Measurements from ENCODE around the gene GPC6. TPM values are rescaled to one million over a fixed set of nuclear protein-coding genes. Genes with fewer than 3 reads are reported as not detected.

GPC6 gene
- polyA plus RNA-seq, 1 of the 3 experiments (the other 2 are of a cell fraction): 6.7 TPM

DNA sequence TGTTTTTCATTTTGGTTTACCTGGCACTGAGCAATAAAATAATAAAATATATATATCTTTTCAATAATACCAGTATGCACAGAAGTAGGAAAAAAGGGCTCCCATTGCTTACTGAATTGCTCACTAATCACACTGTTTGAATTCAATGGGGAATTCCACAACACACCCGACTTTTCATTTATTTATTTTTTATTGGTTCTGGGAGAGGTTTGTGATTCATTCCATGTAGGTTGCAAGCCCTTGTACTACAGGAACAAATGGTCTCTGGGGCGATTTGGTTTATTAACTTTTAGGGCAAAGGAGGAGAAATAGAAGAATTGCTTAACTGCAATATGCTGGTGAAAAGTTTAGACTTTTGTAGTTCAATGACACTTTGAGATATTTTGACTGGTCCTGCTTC lies 1045.4 kb downstream of the GPC6 start:
- Histone ChIP-seq H3K9me2 (no peaks in the 10 kb centered on the region), H3F3A (replicated peaks; ENCODE audit: insufficient read depth) (peaks cover 6% of the 10 kb centered on the region), H3K4me3 (ENCODE audit: low read depth in 2 of 2, low read length in 1 of 2) (no peak overlapping the region), H4K20me1 (ENCODE audit: insufficient read depth) (no peaks in the 10 kb centered on the region), H3K9me3 (no peaks in the 10 kb centered on the region), H3K4me1 (ENCODE audit: control insufficient read depth in 1 of 2, insufficient read depth in 2 of 2, low read depth in 1 of 2, low read length in 1 of 2) (peaks cover 0 to 11% of the 10 kb centered on the region in 2 experiments; a peak in 1 of 4 replicates), H3K4me2 (no peak overlapping the region), H3K27ac (ENCODE audit: low read depth in 2 of 2, low read length in 1 of 2) (no peak overlapping the region), H3K27me3 (ENCODE audit: insufficient read depth) (no peaks in the 10 kb centered on the region), H3K79me2 (ENCODE audit: insufficient read depth) (no peaks in the 10 kb centered on the region), H3K9ac (no peak overlapping the region), H2AFZ (ENCODE audit: low read depth) (no peak overlapping the region), H3K36me3 (replicated peaks in 1 of 2; ENCODE audit: control insufficient read depth in 1 of 2, insufficient read depth in 2 of 2, low read length in 1 of 2) (no peaks in the 10 kb centered on the region)
- ChIA-PET CTCF (no interaction called here), POLR2A (no interaction called here)
- no peak for DNase-seq
- TF ChIP-seq EZH2phosphoT487 (IDR thresholded peaks at IDR 0.05; ENCODE audit: borderline replicate concordance, low read depth): no peak
- TF ChIP-seq RXRA (IDR thresholded peaks at IDR 0.05; ENCODE audit: borderline replicate concordance, low read depth): no peak
- TF ChIP-seq JUND (IDR thresholded peaks at IDR 0.05): no peak
- no peak for TF ChIP-seq RFX5 (IDR thresholded peaks at IDR 0.05; ENCODE audit: low read length)
- 79% methylated on average over 2 of the region's 2 CpGs for WGBS (ENCODE audit: low lambda C conversion rate)

DNA sequence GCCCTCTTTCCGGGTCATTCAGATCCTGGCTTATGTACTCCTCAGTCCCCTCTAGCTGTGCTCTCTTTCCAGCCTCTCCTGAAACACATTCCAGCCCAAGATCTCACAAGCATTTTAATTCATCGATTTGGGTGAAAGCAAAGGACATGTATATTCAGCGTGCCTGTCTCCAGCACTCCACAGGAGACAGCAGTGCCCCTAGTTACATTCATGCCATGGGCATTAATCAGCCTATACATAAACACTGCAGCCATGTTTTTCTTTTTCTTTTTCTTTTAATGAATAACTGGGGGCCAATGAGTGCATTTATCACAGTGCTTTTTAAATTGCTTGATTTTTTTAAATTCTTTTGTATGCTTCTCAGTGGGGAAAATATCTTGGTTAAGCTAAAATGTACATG lies 1053.7 kb downstream of the GPC6 start:
- Histone ChIP-seq H3K4me1 (ENCODE audit: control insufficient read depth in 1 of 2, insufficient read depth in 2 of 2, low read depth in 1 of 2, low read length in 1 of 2) (no peaks in the 10 kb centered on the region), H3K9me3 (no peaks in the 10 kb centered on the region), H3K4me2 (no peak overlapping the region), H3K4me3 (ENCODE audit: low read depth in 2 of 2, low read length in 1 of 2) (no peak overlapping the region), H3K27me3 (ENCODE audit: insufficient read depth) (no peaks in the 10 kb centered on the region), H3K79me2 (ENCODE audit: insufficient read depth) (no peaks in the 10 kb centered on the region), H3K27ac (ENCODE audit: low read depth in 2 of 2, low read length in 1 of 2) (no peak overlapping the region), H3K36me3 (replicated peaks in 1 of 2; ENCODE audit: control insufficient read depth in 1 of 2, insufficient read depth in 2 of 2, low read length in 1 of 2) (no peaks in the 10 kb centered on the region), H2AFZ (ENCODE audit: low read depth) (no peak overlapping the region), H3K9me2 (no peaks in the 10 kb centered on the region), H3F3A (replicated peaks; ENCODE audit: insufficient read depth) (no peaks in the 10 kb centered on the region), H4K20me1 (ENCODE audit: insufficient read depth) (no peaks in the 10 kb centered on the region), H3K9ac (no peak overlapping the region)
- CTCF ChIA-PET: no interaction called here
- POLR2A ChIA-PET: no interaction called here
- DNase-seq: no peak
- 45% methylated on average over 3 of the region's 3 CpGs for WGBS (ENCODE audit: low lambda C conversion rate)
- TF ChIP-seq JUND (IDR thresholded peaks at IDR 0.05) (no peak), RXRA (IDR thresholded peaks at IDR 0.05; ENCODE audit: borderline replicate concordance, low read depth) (no peak), GABPA (IDR thresholded peaks at IDR 0.05; ENCODE audit: low read depth) (no peak), GATA2 (CRISPR knock-in tag; IDR thresholded peaks at IDR 0.05) (no peak), USF2 (IDR thresholded peaks at IDR 0.05; ENCODE audit: borderline replicate concordance, low read depth, low read length) (no peak), FOXJ3 (CRISPR knock-in tag; IDR thresholded peaks at IDR 0.05) (no peak), YY1 (IDR thresholded peaks at IDR 0.05; ENCODE audit: low read depth) (no peak), CTCF (IDR thresholded peaks at IDR 0.05) (no peak), SMC3 (IDR thresholded peaks at IDR 0.05; ENCODE audit: low read depth, low read length) (no peak), TAF1 (IDR thresholded peaks at IDR 0.05; ENCODE audit: borderline replicate concordance, low read depth, low read length) (no peak), EP300 (IDR thresholded peaks at IDR 0.05; ENCODE audit: borderline replicate concordance in 1 of 2, low read depth in 1 of 2, low read length in 1 of 2) (no peak), NRF1 (IDR thresholded peaks at IDR 0.05; ENCODE audit: low read depth, low read length) (no peak), CHD2 (IDR thresholded peaks at IDR 0.05; ENCODE audit: low read length, partially characterized antibody) (no peak), FOXM1 (IDR thresholded peaks at IDR 0.05; ENCODE audit: low read depth) (no peak), FOSL2 (IDR thresholded peaks at IDR 0.05; ENCODE audit: borderline replicate concordance, low read depth) (no peak)
- TF ChIP-seq, protein P1, sequence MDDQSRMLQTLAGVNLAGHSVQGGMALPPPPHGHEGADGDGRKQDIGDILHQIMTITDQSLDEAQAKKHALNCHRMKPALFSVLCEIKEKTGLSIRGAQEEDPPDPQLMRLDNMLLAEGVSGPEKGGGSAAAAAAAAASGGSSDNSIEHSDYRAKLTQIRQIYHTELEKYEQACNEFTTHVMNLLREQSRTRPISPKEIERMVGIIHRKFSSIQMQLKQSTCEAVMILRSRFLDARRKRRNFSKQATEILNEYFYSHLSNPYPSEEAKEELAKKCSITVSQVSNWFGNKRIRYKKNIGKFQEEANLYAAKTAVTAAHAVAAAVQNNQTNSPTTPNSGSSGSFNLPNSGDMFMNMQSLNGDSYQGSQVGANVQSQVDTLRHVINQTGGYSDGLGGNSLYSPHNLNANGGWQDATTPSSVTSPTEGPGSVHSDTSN (IDR thresholded peaks at IDR 0.05): no peak
